GM23338 (cell line): Measurements from ENCODE around the gene LIME1. TPM values are rescaled to one million over a fixed set of nuclear protein-coding genes. Genes with fewer than 3 reads are reported as not detected.
"Not testable (repeated sequence)": the region's sequence is repeated elsewhere in the genome, so short reads cannot be mapped to it uniquely, and the experiment has no call there.

Source experiments
- ATAC-seq: fragments of 200-7000 bp; cut with Tn5 transposase; 3 replicates; pipeline ENCODE4 v1.9.1; 2020
- DNase-seq: peaks from one replicate; pipeline ENCODE4 v3.0.0-alpha.2; 2015; ENCODE audit warnings: low spot score
- H2AFZ ChIP-seq: fragments of 200-600 bp; sonication (generic); 2 replicates; pipeline ENCODE4 v1.8.0; 2016; ENCODE audit warnings: antibody characterized with exemption, mild to moderate bottlenecking, moderate library complexity
- H3F3A ChIP-seq: fragments of 200-600 bp; sonication (generic); replicated peaks from 2 replicates; pipeline ENCODE4 v1.8.0; 2017; ENCODE audit warnings: antibody characterized with exemption, mixed run types, low read depth
- H3K27ac ChIP-seq: fragments of 200-600 bp; sonication (generic); 2 replicates; pipeline ENCODE4 v1.6.1; 2016; ENCODE audit warnings: low read depth
- H3K27me3 ChIP-seq: fragments of 200-600 bp; sonication (generic); 2 replicates; pipeline ENCODE4 v1.8.0; 2016; ENCODE audit warnings: mild to moderate bottlenecking, mixed run types, moderate library complexity; ENCODE audit not compliant: insufficient read depth
- H3K36me3 ChIP-seq: fragments of 200-600 bp; sonication (generic); 2 replicates; pipeline ENCODE4 v1.8.0; 2016; ENCODE audit warnings: mild to moderate bottlenecking; ENCODE audit not compliant: insufficient read depth
- H3K4me1 ChIP-seq: fragments of 200-600 bp; sonication (generic); 2 replicates; pipeline ENCODE4 v1.8.0; 2016; ENCODE audit warnings: mild to moderate bottlenecking, moderate library complexity; ENCODE audit not compliant: insufficient read depth
- H3K4me2 ChIP-seq: fragments of 200-600 bp; sonication (generic); 2 replicates; pipeline ENCODE4 v1.7.1; 2017; ENCODE audit warnings: mixed run types
- H3K4me3 ChIP-seq: fragments of 200-600 bp; sonication (generic); 2 replicates; pipeline ENCODE4 v1.6.1; 2016; ENCODE audit warnings: mixed run types
- H3K79me2 ChIP-seq: fragments of 200-600 bp; sonication (generic); replicated peaks from 2 replicates; pipeline ENCODE4 v1.8.0; 2017; ENCODE audit warnings: mild to moderate bottlenecking; ENCODE audit not compliant: insufficient read depth
- H3K9me2 ChIP-seq: fragments of 200-600 bp; sonication (generic); 2 replicates; pipeline ENCODE4 v1.8.0; 2017; ENCODE audit not compliant: insufficient read depth
- H4K20me1 ChIP-seq: fragments of 200-600 bp; sonication (generic); replicated peaks from 2 replicates; pipeline ENCODE4 v1.8.0; 2017; ENCODE audit warnings: mild to moderate bottlenecking; ENCODE audit not compliant: insufficient read depth
- H3K27ac Mint-ChIP-seq: 2 replicates; pipeline ENCODE4 v1.8.0; 2020; ENCODE audit warnings: inconsistent platforms, mild to moderate bottlenecking, moderate library complexity, mixed read lengths
- H3K27me3 Mint-ChIP-seq: 3 replicates; pipeline ENCODE4 v1.8.0; 2022; ENCODE audit warnings: low read depth, mild to moderate bottlenecking, moderate library complexity, mixed read lengths, inconsistent platforms; ENCODE audit not compliant: insufficient read depth, poor library complexity
- H3K36me3 Mint-ChIP-seq: 3 replicates; pipeline ENCODE4 v1.8.0; 2021; ENCODE audit warnings: low read depth, mild to moderate bottlenecking, inconsistent platforms, moderate library complexity, mixed read lengths
- H3K4me1 Mint-ChIP-seq: 3 replicates; pipeline ENCODE4 v1.8.0; 2020; ENCODE audit warnings: mild to moderate bottlenecking, inconsistent platforms, mixed read lengths
- H3K4me3 Mint-ChIP-seq: 3 replicates; pipeline ENCODE4 v1.8.0; 2021; ENCODE audit warnings: moderate library complexity, mild to moderate bottlenecking, inconsistent platforms, mixed read lengths
- H3K9me3 Mint-ChIP-seq: 3 replicates; pipeline ENCODE4 v1.8.0; 2020; ENCODE audit warnings: moderate library complexity, mild to moderate bottlenecking, inconsistent platforms, mixed read lengths
- CREB1 ChIP-seq: fragments of 250-450 bp; sonication (Bioruptor Pico); IDR thresholded peaks from 2 replicates; pipeline ENCODE4 v1.5.0; 2020; ENCODE audit warnings: low read depth, mild to moderate bottlenecking, moderate library complexity
- POLR2AphosphoS5 ChIP-seq: IDR thresholded peaks from 2 replicates; pipeline ENCODE4 v1.6.1; 2016; ENCODE audit warnings: antibody characterized with exemption, low read depth
- STAT1 ChIP-seq: IDR thresholded peaks from one replicate; pipeline ENCODE4 v1.6.1; 2016; ENCODE audit warnings: antibody characterized with exemption; ENCODE audit not compliant: unreplicated experiment
- ZNF114 ChIP-seq: fragments of 250-450 bp; sonication (Bioruptor Pico); IDR thresholded peaks from 2 replicates; pipeline ENCODE4 v1.5.0; 2020; ENCODE audit warnings: mild to moderate bottlenecking, moderate library complexity
- polyA plus RNA-seq: library from polyadenylated mRNA; unstranded; fragments of >200 nt; fragmentation: Nextera tagmentation; extraction: Ambion mirVana; gene quantifications from 2 replicates; pipeline ENCODE4 v1.2.1, GENCODE V29; 2016
- total RNA-seq: library from RNA; depleted of rRNA; stranded (reverse); fragments of >200 nt; shearing (Covaris generic); gene quantifications from 2 replicates; pipeline ENCODE4 v1.2.3, GENCODE V29; 2014
- TF ChIP-seq, protein P1 (sequence below): IDR thresholded peaks from one replicate; pipeline ENCODE4 v1.6.1; 2018; ENCODE audit warnings: antibody characterized with exemption; ENCODE audit not compliant: unreplicated experiment
- TF ChIP-seq, protein P2 (sequence below), 2 experiments: fragments of 200-600 bp in 1 of 2; sonication (generic) in 1 of 2; conservative IDR thresholded peaks; 2 replicates each; pipeline versions ENCODE4 v1.5.1 to v1.6.1; 2016 to 2017; ENCODE audit warnings: antibody characterized with exemption in 2 of 2, low read depth in 2 of 2, mild to moderate bottlenecking in 2 of 2, moderate library complexity in 1 of 2

The LIME1 gene
- total and polyA plus RNA-seq, 2 experiments from 2014 or later, result 4.7 to 12.2 TPM

DNA sequence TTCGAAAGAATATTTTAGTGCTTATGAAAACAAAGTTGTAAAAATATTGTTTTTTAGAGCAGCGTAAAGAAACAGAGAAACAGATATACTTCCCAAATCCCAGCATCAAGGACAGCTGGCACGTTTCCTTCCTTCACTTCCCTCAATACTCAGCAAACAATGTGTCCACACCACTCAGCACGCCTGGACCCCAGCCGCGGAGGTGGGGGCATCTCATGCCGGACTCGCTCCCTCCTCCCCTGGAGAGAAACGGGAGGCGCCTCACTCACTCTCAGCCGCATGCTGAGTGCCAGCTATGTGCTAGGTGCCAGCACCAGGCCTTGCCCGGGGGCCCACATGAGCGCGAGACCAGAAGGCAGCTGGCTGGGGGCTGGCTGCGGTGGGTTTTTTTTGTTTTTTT is 37.8 kb downstream of the LIME1 start (continued):
- TF ChIP-seq, protein P1, sequence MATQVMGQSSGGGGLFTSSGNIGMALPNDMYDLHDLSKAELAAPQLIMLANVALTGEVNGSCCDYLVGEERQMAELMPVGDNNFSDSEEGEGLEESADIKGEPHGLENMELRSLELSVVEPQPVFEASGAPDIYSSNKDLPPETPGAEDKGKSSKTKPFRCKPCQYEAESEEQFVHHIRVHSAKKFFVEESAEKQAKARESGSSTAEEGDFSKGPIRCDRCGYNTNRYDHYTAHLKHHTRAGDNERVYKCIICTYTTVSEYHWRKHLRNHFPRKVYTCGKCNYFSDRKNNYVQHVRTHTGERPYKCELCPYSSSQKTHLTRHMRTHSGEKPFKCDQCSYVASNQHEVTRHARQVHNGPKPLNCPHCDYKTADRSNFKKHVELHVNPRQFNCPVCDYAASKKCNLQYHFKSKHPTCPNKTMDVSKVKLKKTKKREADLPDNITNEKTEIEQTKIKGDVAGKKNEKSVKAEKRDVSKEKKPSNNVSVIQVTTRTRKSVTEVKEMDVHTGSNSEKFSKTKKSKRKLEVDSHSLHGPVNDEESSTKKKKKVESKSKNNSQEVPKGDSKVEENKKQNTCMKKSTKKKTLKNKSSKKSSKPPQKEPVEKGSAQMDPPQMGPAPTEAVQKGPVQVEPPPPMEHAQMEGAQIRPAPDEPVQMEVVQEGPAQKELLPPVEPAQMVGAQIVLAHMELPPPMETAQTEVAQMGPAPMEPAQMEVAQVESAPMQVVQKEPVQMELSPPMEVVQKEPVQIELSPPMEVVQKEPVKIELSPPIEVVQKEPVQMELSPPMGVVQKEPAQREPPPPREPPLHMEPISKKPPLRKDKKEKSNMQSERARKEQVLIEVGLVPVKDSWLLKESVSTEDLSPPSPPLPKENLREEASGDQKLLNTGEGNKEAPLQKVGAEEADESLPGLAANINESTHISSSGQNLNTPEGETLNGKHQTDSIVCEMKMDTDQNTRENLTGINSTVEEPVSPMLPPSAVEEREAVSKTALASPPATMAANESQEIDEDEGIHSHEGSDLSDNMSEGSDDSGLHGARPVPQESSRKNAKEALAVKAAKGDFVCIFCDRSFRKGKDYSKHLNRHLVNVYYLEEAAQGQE, result no peak
- TF ChIP-seq POLR2AphosphoS5, result no peak

DNA sequence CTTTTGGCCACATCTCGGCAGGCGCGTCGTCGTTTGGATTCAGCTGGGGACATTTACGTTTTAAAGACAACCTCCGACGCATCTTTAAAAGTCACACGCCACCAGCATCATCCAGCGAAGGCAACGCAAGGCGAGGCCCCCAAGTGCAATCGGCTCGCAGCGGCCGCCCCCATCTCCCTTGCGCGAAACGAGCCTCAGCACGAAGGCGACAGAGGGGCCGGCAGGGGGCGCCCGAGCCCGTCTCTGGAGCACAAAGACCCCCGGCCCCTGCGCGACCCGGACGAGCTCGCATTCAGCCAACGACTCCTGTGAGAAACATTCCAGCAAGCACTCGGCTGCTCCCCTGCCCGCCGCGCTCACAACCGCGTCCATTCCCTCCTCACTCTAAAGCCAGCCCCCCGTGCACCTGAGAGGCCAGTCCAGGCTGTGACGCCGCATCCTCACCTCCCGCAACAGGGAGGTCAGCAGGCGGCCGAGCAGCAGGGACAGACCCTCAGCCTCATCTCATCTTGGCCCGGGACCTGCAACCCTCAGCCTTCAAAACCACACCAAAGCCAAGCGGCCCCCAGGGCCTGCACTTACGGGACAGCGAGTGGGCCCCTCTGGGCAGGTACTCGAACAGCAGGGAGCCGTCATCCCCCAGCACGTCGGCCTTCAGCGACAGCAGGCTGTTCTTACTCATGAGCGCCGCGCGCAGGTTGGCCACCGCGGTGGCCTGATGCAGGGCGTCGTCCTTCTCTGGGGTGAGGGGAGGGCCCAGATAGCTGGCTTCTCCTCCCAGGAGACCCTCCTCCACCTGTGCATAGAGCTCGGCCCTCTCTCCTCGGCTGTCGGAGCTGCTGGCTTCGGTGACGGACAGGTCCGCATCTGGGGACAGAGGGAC is 38.9 kb downstream of the LIME1 start:
- Histone ChIP-seq H3K79me2 (peaks cover 17% of the 10 kb centered on the region), H2AFZ (peak overlapping the region; percentile 85), H3K4me2 (peak overlapping the region; percentile 91), H3K4me1 (peaks cover 5% of the 10 kb centered on the region; the same call in 1 of the 2 replicates), H3K36me3 (no peaks in the 10 kb centered on the region), H3K9me2 (no peaks in the 10 kb centered on the region), H3K27ac (peak overlapping the region; percentile 69), H4K20me1 (no peaks in the 10 kb centered on the region; the same call in 1 of the 2 replicates), H3K27me3 (no peaks in the 10 kb centered on the region), H3F3A (peaks cover 15% of the 10 kb centered on the region; the same call in 1 of the 2 replicates), H3K4me3 (peak overlapping the region; percentile 68)
- peak overlapping the region; percentile 94 for H3K27ac Mint-ChIP-seq
- H3K27me3 Mint-ChIP-seq, result peaks cover 16% of the 10 kb centered on the region
- peaks cover 3% of the 10 kb centered on the region; the same call in 1 of the 3 replicates for H3K36me3 Mint-ChIP-seq
- TF ChIP-seq STAT1 (no peak), ZNF114 (CRISPR knock-in tag) (no peak), CREB1 (CRISPR knock-in tag) (peak; percentile 38)
- TF ChIP-seq, protein P2, sequence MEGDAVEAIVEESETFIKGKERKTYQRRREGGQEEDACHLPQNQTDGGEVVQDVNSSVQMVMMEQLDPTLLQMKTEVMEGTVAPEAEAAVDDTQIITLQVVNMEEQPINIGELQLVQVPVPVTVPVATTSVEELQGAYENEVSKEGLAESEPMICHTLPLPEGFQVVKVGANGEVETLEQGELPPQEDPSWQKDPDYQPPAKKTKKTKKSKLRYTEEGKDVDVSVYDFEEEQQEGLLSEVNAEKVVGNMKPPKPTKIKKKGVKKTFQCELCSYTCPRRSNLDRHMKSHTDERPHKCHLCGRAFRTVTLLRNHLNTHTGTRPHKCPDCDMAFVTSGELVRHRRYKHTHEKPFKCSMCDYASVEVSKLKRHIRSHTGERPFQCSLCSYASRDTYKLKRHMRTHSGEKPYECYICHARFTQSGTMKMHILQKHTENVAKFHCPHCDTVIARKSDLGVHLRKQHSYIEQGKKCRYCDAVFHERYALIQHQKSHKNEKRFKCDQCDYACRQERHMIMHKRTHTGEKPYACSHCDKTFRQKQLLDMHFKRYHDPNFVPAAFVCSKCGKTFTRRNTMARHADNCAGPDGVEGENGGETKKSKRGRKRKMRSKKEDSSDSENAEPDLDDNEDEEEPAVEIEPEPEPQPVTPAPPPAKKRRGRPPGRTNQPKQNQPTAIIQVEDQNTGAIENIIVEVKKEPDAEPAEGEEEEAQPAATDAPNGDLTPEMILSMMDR (conservative IDR thresholded peaks at IDR 0.05; ENCODE audit: low read depth in 2 of 2), result peak; percentile 70 to 86
- peak; percentile 88 for ATAC-seq
- peak overlapping the region; percentile 84 for H3K4me3 Mint-ChIP-seq
- peaks cover 16% of the 10 kb centered on the region for H3K4me1 Mint-ChIP-seq
- DNase-seq, result peak; percentile 94
- no peaks in the 10 kb centered on the region; the same call in 2 of the 3 replicates for H3K9me3 Mint-ChIP-seq

DNA sequence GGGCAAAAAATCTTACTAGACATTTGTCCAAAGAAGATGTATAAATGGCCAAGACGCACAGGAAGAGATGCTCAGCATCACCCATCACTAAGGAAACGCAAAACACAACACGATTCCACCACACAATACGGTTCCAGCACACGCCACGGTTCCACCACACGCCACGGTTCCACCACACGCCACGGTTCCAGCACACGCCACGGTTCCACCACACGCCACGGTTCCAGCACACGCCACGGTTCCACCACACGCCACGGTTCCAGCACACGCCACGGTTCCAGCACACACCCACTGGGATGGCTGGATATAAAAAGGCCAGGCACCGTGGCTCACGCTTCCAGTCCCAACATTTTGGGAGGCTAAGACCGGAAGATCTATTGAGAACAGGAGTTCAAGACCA is 40.4 kb downstream of the LIME1 start:
- DNase-seq, H3K27ac Mint-ChIP-seq, H3K4me2 ChIP-seq, H3K36me3 ChIP-seq, H3K4me1 ChIP-seq, H2AFZ ChIP-seq, H3K27ac ChIP-seq, ATAC-seq, H3K27me3 ChIP-seq, H3K9me3 Mint-ChIP-seq, H3K9me2 ChIP-seq, H4K20me1 ChIP-seq, H3K4me3 Mint-ChIP-seq, H3K4me3 ChIP-seq, H3K36me3 Mint-ChIP-seq: not testable (repeated sequence)
- Mint-ChIP-seq H3K27me3 (peaks cover 16% of the 10 kb centered on the region), H3K4me1 (peaks cover 16% of the 10 kb centered on the region)
- Histone ChIP-seq H3F3A (peaks cover 12% of the 10 kb centered on the region; the same call in 1 of the 2 replicates), H3K79me2 (peaks cover 21% of the 10 kb centered on the region)
